Urinary bladder (tissue), 4 donors: Measurements from ENCODE around the gene DNM3. TPM values are rescaled to one million over a fixed set of nuclear protein-coding genes. Genes with fewer than 3 reads are reported as not detected.

ENCODE experiments used
- DNase-seq: peaks from one replicate; pipeline ENCODE4 v3.0.0-alpha.2; 2015; ENCODE audit errors: extremely low spot score
- H3K27ac ChIP-seq: one replicate; pipeline ENCODE4 v1.5.1; 2013; ENCODE audit warnings: low read depth, mild to moderate bottlenecking, moderate library complexity
- H3K36me3 ChIP-seq: one replicate; pipeline ENCODE4 v1.6.1; 2013; ENCODE audit warnings: mild to moderate bottlenecking, moderate library complexity; ENCODE audit not compliant: insufficient read depth
- H3K4me1 ChIP-seq: one replicate; pipeline ENCODE4 v1.6.1; 2013; ENCODE audit warnings: mild to moderate bottlenecking, moderate library complexity; ENCODE audit not compliant: insufficient read depth
- H3K4me3 ChIP-seq: one replicate; pipeline ENCODE4 v1.5.1; 2013; ENCODE audit warnings: low read depth, low read length
- WGBS: extraction: QIAGEN DNeasy Blood & Tissue Kit; methylation state at CpG from one replicate; pipeline ENCODE4 v1.1.7; 2013; 5-methylcytosine and 5-hydroxymethylcytosine counted together
- polyA plus RNA-seq: library from polyadenylated mRNA; stranded (reverse); fragments of 200-250 nt; gene quantifications from one replicate; pipeline ENCODE4 v1.2.3, GENCODE V29; 2013
- total RNA-seq: library from RNA; depleted of rRNA; stranded (reverse); fragments of >200 nt; gene quantifications from one replicate; pipeline ENCODE4 v1.2.3, GENCODE V29; 2014
- donor health status: healthy with polysubstance abuse.
- donor health status: healthy.

Gene DNM3
- total and polyA plus RNA-seq, 2 donors: 3.2 to 11.7 TPM

- WGBS: 86% methylated on average over 2 of the region's 2 CpGs
- Histone ChIP-seq H3K4me3 (no peak overlapping the region), H3K36me3 (no peaks in the 10 kb centered on the region), H3K4me1 (no peaks in the 10 kb centered on the region), H3K27ac (no peak overlapping the region)
- no peak for DNase-seq
Observed at GRCh38 chr1:172252958-172253357, 411.7 kb downstream of the DNM3 start.

GRCh38 chr1:172254521-172255222, 413.4 kb downstream of the DNM3 start:
- no peaks in the 10 kb centered on the region for H3K4me1 ChIP-seq
- no peak overlapping the region for H3K4me3 ChIP-seq
- no peak overlapping the region for H3K27ac ChIP-seq
- no peak for DNase-seq
- 54% methylated on average over 3 of the region's 3 CpGs for WGBS
- no peaks in the 10 kb centered on the region for H3K36me3 ChIP-seq

GRCh38 chr1:172255223-172255560, 413.9 kb downstream of the DNM3 start:
- Histone ChIP-seq H3K4me1 (no peaks in the 10 kb centered on the region), H3K36me3 (no peaks in the 10 kb centered on the region), H3K4me3 (no peak overlapping the region), H3K27ac (no peak overlapping the region)
- no peak for DNase-seq

GRCh38 chr1:172265905-172266304, 424.6 kb downstream of the DNM3 start:
- DNase-seq: no peak
- no peak overlapping the region for H3K4me3 ChIP-seq
- H3K4me1 ChIP-seq: no peaks in the 10 kb centered on the region
- 98% methylated on average over 1 of the region's 1 CpG for WGBS
- H3K36me3 ChIP-seq: no peaks in the 10 kb centered on the region
- no peak overlapping the region for H3K27ac ChIP-seq

GRCh38 chr1:172266528-172267174, 425.4 kb downstream of the DNM3 start:
- Histone ChIP-seq H3K4me3 (no peak overlapping the region), H3K4me1 (no peaks in the 10 kb centered on the region), H3K27ac (no peak overlapping the region), H3K36me3 (no peaks in the 10 kb centered on the region)
- DNase-seq: no peak
- 98% methylated on average over 1 of the region's 1 CpG for WGBS

GRCh38 chr1:172268237-172268636, 426.9 kb downstream of the DNM3 start:
- H3K4me1 ChIP-seq: no peaks in the 10 kb centered on the region
- WGBS: 85% methylated on average over 3 of the region's 3 CpGs
- DNase-seq: no peak
- H3K36me3 ChIP-seq: no peaks in the 10 kb centered on the region
- H3K4me3 ChIP-seq: no peak overlapping the region
- H3K27ac ChIP-seq: no peak overlapping the region

GRCh38 chr1:172269084-172269483, 427.8 kb downstream of the DNM3 start:
- H3K4me3 ChIP-seq: no peak overlapping the region
- WGBS: 83% methylated on average over 5 of the region's 5 CpGs
- no peak for DNase-seq
- no peaks in the 10 kb centered on the region for H3K36me3 ChIP-seq
- H3K4me1 ChIP-seq: no peaks in the 10 kb centered on the region
- H3K27ac ChIP-seq: no peak overlapping the region

- H3K4me1 ChIP-seq: no peaks in the 10 kb centered on the region
- H3K36me3 ChIP-seq: no peaks in the 10 kb centered on the region
- H3K4me3 ChIP-seq: no peak overlapping the region
- H3K27ac ChIP-seq: no peak overlapping the region
- 68% methylated on average over 3 of the region's 3 CpGs for WGBS
- DNase-seq: no peak
Observed at GRCh38 chr1:172269644-172270043, 428.3 kb downstream of the DNM3 start.

- Histone ChIP-seq H3K4me3 (no peak overlapping the region), H3K36me3 (no peaks in the 10 kb centered on the region), H3K4me1 (no peaks in the 10 kb centered on the region), H3K27ac (no peak overlapping the region)
- 23% methylated on average over 3 of the region's 3 CpGs for WGBS
- DNase-seq: no peak
Observed at GRCh38 chr1:172270605-172271004, 429.3 kb downstream of the DNM3 start.

GRCh38 chr1:172272087-172272486, 430.8 kb downstream of the DNM3 start:
- no peak overlapping the region for H3K27ac ChIP-seq
- H3K4me1 ChIP-seq: no peaks in the 10 kb centered on the region

GRCh38 chr1:172273647-172274396, 432.5 kb downstream of the DNM3 start:
- H3K27ac ChIP-seq: no peak overlapping the region
- DNase-seq: no peak
- WGBS: 85% methylated on average over 4 of the region's 4 CpGs
- H3K4me3 ChIP-seq: no peak overlapping the region
- H3K4me1 ChIP-seq: no peaks in the 10 kb centered on the region
- H3K36me3 ChIP-seq: peaks cover 1% of the 10 kb centered on the region

More at GRCh38 chr1:172272087-172272486, 430.8 kb downstream of the DNM3 start:
- WGBS: 35% methylated on average over 1 of the region's 1 CpG
- Histone ChIP-seq H3K36me3 (peaks cover 1% of the 10 kb centered on the region), H3K4me3 (no peak overlapping the region)
- no peak for DNase-seq

- no peak for DNase-seq
- 98% methylated on average over 1 of the region's 1 CpG for WGBS
- Histone ChIP-seq H3K36me3 (peaks cover 1% of the 10 kb centered on the region), H3K4me3 (no peak overlapping the region), H3K27ac (no peak overlapping the region), H3K4me1 (no peaks in the 10 kb centered on the region)
Observed at GRCh38 chr1:172275478-172275877, 434.2 kb downstream of the DNM3 start.

GRCh38 chr1:172276120-172276818, 435.0 kb downstream of the DNM3 start:
- Histone ChIP-seq H3K36me3 (peaks cover 1% of the 10 kb centered on the region), H3K27ac (no peak overlapping the region), H3K4me3 (no peak overlapping the region), H3K4me1 (no peaks in the 10 kb centered on the region)
- DNase-seq: no peak
- 46% methylated on average over 2 of the region's 2 CpGs for WGBS
